ENCODE data around the gene PFKFB3.

DNA sequence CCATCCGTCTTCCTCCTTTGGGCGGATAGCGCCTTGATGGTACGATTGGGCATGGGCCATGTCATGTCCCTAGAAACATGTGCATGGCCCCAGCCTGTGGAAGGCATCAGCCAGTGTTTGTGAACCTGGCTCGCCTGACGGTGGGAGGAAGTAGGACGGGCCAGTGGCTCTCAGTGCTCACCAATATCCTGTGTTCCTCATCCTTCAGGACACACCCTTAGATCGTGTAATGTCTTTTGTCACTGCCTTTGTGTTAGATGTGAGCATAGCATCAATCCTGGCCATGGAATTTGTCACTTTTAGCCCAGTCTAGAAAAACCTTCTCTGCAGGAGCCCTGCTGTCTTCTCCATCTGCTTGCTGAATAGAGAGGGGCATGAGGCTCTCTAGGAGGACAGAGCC, 77.6 kb downstream of the PFKFB3 start:
- TF ChIP-seq, protein P1, sequence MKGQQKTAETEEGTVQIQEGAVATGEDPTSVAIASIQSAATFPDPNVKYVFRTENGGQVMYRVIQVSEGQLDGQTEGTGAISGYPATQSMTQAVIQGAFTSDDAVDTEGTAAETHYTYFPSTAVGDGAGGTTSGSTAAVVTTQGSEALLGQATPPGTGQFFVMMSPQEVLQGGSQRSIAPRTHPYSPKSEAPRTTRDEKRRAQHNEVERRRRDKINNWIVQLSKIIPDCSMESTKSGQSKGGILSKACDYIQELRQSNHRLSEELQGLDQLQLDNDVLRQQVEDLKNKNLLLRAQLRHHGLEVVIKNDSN (IDR thresholded peaks at IDR 0.05) = no peak
- no peak for TF ChIP-seq YY1 (IDR thresholded peaks at IDR 0.05; ENCODE audit: low read depth)
- TF ChIP-seq, protein P2, sequence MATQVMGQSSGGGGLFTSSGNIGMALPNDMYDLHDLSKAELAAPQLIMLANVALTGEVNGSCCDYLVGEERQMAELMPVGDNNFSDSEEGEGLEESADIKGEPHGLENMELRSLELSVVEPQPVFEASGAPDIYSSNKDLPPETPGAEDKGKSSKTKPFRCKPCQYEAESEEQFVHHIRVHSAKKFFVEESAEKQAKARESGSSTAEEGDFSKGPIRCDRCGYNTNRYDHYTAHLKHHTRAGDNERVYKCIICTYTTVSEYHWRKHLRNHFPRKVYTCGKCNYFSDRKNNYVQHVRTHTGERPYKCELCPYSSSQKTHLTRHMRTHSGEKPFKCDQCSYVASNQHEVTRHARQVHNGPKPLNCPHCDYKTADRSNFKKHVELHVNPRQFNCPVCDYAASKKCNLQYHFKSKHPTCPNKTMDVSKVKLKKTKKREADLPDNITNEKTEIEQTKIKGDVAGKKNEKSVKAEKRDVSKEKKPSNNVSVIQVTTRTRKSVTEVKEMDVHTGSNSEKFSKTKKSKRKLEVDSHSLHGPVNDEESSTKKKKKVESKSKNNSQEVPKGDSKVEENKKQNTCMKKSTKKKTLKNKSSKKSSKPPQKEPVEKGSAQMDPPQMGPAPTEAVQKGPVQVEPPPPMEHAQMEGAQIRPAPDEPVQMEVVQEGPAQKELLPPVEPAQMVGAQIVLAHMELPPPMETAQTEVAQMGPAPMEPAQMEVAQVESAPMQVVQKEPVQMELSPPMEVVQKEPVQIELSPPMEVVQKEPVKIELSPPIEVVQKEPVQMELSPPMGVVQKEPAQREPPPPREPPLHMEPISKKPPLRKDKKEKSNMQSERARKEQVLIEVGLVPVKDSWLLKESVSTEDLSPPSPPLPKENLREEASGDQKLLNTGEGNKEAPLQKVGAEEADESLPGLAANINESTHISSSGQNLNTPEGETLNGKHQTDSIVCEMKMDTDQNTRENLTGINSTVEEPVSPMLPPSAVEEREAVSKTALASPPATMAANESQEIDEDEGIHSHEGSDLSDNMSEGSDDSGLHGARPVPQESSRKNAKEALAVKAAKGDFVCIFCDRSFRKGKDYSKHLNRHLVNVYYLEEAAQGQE (IDR thresholded peaks at IDR 0.05; ENCODE audit: low read depth) = no peak
- no peak for TF ChIP-seq CEBPB (IDR thresholded peaks at IDR 0.05)
- TF ChIP-seq RAD21 (IDR thresholded peaks at IDR 0.05; ENCODE audit: low read depth) = no peak
- TF ChIP-seq EP300 (IDR thresholded peaks at IDR 0.05; ENCODE audit: borderline replicate concordance) = no peak
- TF ChIP-seq, protein P3, sequence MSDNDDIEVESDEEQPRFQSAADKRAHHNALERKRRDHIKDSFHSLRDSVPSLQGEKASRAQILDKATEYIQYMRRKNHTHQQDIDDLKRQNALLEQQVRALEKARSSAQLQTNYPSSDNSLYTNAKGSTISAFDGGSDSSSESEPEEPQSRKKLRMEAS (IDR thresholded peaks at IDR 0.05) = no peak
- TF ChIP-seq TAF1 (IDR thresholded peaks at IDR 0.05; ENCODE audit: low read depth) = no peak
- TF ChIP-seq CREB1 (IDR thresholded peaks at IDR 0.05; ENCODE audit: low read depth) = no peak
- TF ChIP-seq NFIC (IDR thresholded peaks at IDR 0.05) = no peak
